GM12875 (cell line): Measurements from ENCODE around the gene CSTF2T.
"Not testable (repeated sequence)": the region's sequence is repeated elsewhere in the genome, so short reads cannot be mapped to it uniquely, and the experiment has no call there.

Experiments used
- H3K4me3 ChIP-seq: one replicate; pipeline ENCODE4 v1.5.1; 2011; ENCODE audit warnings: low read depth, low read length, control low read depth
- CTCF ChIP-seq: IDR thresholded peaks from 2 replicates; pipeline ENCODE4 v1.5.1; 2011; ENCODE audit warnings: low read depth, mild to moderate bottlenecking, control low read depth, inconsistent platforms, low read length, moderate library complexity, borderline replicate concordance; ENCODE audit not compliant: insufficient read depth

CSTF2T gene

GRCh38 chr10:51698473-51699063 is 827 bp downstream of the CSTF2T start:
- peak overlapping the region; percentile 87 for H3K4me3 ChIP-seq
- no peak for TF ChIP-seq CTCF

GRCh38 chr10:51696251-51696650 is 3.1 kb downstream of the CSTF2T start:
- no peak for TF ChIP-seq CTCF
- no peak overlapping the region for H3K4me3 ChIP-seq

DNA sequence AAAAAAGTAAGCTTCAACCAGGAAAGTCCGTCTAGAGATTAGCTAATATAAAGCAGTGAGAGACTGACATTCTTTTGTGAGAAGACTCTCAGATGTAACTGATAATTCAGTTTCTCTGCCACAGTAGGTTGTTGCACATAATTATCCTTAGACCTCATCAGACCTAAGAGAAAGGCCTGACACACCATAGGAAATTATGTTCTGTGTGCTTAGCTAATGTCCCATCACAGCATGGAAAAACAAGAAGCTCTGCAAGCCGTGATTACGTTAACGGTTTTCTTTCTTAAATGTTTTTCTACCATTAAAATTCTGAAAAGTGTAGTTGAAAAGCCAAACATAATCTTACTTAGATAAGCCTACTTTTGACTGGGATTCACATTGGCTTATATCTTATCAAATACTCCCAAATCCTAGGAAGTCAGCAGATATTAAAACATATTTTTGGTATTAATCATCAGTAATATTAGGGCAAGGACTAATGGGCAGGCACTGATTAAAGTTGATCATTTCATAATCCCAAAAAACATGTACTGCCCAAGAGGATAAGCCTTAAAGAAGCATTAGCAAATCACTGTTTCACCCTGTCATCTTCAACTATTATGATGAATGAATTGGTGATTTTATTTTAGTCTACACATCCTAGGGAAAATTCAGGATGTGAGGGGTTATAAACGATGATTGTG is 5.2 kb downstream of the CSTF2T start:
- no peak for TF ChIP-seq CTCF
- H3K4me3 ChIP-seq = no peak overlapping the region

GRCh38 chr10:51691135-51691534 is 8.3 kb downstream of the CSTF2T start:
- no peak for TF ChIP-seq CTCF

DNA sequence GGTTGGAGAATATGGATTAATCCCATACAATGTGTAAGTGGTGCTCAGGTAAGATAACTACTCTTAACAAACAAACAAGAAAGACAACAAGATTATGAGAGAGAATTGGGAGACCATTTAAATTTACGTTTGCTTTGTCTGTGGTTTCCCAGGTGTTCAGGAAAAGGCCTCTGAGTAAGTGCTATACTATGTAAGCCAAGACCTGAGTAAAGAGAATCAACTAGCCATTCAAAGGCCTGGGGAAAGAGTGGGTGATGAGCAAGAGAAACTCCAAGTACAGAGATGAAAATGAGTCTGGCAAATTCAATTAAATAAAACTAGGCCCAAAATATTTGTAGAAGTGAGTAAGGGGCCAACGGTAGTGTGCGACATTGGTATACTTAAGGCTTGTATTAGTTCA is 9.9 kb downstream of the CSTF2T start:
- no peak overlapping the region for H3K4me3 ChIP-seq
- TF ChIP-seq CTCF = no peak

More at GRCh38 chr10:51691135-51691534, 8.3 kb downstream of the CSTF2T start:
- no peak overlapping the region for H3K4me3 ChIP-seq

DNA sequence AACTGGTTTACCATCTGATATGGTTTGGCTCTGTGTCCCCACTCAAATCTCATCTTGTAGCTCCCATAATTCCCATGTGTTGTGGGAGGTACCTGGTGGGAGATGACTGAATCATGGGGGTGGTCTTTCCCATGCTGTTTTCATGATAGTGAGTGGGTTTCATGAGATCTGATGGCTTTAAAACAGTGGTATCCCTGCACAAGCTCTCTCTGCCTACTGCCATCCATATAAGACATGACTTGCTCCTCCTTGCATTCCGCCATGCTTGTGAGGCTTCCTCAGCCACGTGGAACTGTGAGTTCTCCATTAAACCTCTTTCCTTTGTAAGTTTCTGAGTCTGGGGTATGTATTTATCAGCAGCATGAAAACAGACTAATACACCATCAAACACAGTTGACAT is 10.6 kb downstream of the CSTF2T start:
- H3K4me3 ChIP-seq = not testable (repeated sequence)

GRCh38 chr10:51687296-51687695 is 12.1 kb downstream of the CSTF2T start:
- no peak overlapping the region for H3K4me3 ChIP-seq
- TF ChIP-seq CTCF = no peak

DNA sequence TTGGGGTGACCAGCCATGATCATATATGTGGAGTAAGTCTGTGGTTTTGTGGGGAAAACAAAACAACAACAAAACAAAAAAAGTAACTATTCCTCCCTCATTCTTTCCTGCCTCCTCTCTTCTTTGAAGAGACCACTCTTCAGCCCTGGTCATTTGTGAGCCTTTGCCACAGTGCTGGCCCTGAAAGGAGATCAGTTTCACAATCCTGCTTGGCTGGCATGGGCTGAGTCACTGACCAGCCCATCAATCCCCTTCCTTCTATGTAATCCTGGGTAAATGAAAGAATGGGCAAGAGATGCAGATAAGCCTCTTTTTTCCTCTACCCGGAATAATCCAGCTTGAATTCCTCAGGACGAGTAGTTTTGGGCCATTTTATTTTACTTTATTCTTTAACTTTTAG is 13.6 kb downstream of the CSTF2T start:
- no peak overlapping the region for H3K4me3 ChIP-seq
- TF ChIP-seq CTCF = no peak
